ENCODE measurements around the gene TTLL11.

TTLL11 gene

GRCh38 chr9:122033775-122034373, 59.2 kb downstream of the TTLL11 start:
- no peaks in the 10 kb centered on the region for H3K9me3 ChIP-seq (ENCODE audit: control insufficient read depth, insufficient read depth, low read length)
- H3K79me2 ChIP-seq (ENCODE audit: control insufficient read depth, low read length) = no peaks in the 10 kb centered on the region
- H3K4me2 ChIP-seq (ENCODE audit: low read length) = no peak overlapping the region
- H3K4me3 ChIP-seq (ENCODE audit: low read length) = no peak overlapping the region
- TF ChIP-seq CTCF (IDR thresholded peaks at IDR 0.05; ENCODE audit: low read depth, low read length, poor library complexity, severe bottlenecking) (no peak), EZH2phosphoT487 (IDR thresholded peaks at IDR 0.05; ENCODE audit: borderline replicate concordance, low read length) (no peak)
- H3K36me3 ChIP-seq (ENCODE audit: control insufficient read depth, low read length) = no peaks in the 10 kb centered on the region; the same call in 1 of the 2 replicates
- H3K9me2 ChIP-seq (replicated peaks; ENCODE audit: control insufficient read depth, low read length) = no peaks in the 10 kb centered on the region
- H4K20me1 ChIP-seq (ENCODE audit: control insufficient read depth, insufficient read depth, low read depth, low read length) = no peaks in the 10 kb centered on the region
- H3K27ac ChIP-seq (ENCODE audit: low read depth, low read length) = no peak overlapping the region
- H3F3A ChIP-seq (ENCODE audit: control insufficient read depth, insufficient read depth) = no peaks in the 10 kb centered on the region
- H3K4me1 ChIP-seq (ENCODE audit: control insufficient read depth, low read length) = no peaks in the 10 kb centered on the region
- H3K27me3 ChIP-seq (ENCODE audit: control insufficient read depth, low read length) = no peaks in the 10 kb centered on the region

GRCh38 chr9:122032346-122032745, 60.8 kb downstream of the TTLL11 start:
- Histone ChIP-seq H3K9me3 (ENCODE audit: control insufficient read depth, insufficient read depth, low read length) (no peaks in the 10 kb centered on the region), H4K20me1 (ENCODE audit: control insufficient read depth, insufficient read depth, low read depth, low read length) (no peaks in the 10 kb centered on the region), H3K4me3 (ENCODE audit: low read length) (no peak overlapping the region), H3K4me2 (ENCODE audit: low read length) (no peak overlapping the region), H3K9me2 (replicated peaks; ENCODE audit: control insufficient read depth, low read length) (no peaks in the 10 kb centered on the region), H3K4me1 (ENCODE audit: control insufficient read depth, low read length) (no peaks in the 10 kb centered on the region), H3K27ac (ENCODE audit: low read depth, low read length) (no peak overlapping the region), H3F3A (ENCODE audit: control insufficient read depth, insufficient read depth) (no peaks in the 10 kb centered on the region), H3K27me3 (ENCODE audit: control insufficient read depth, low read length) (no peaks in the 10 kb centered on the region), H3K79me2 (ENCODE audit: control insufficient read depth, low read length) (no peaks in the 10 kb centered on the region), H3K36me3 (ENCODE audit: control insufficient read depth, low read length) (no peaks in the 10 kb centered on the region)
- TF ChIP-seq CTCF (IDR thresholded peaks at IDR 0.05; ENCODE audit: low read depth, low read length, poor library complexity, severe bottlenecking) (no peak), EZH2phosphoT487 (IDR thresholded peaks at IDR 0.05; ENCODE audit: borderline replicate concordance, low read length) (no peak)

GRCh38 chr9:122031776-122032175, 61.3 kb downstream of the TTLL11 start:
- Histone ChIP-seq H3K36me3 (ENCODE audit: control insufficient read depth, low read length) (no peaks in the 10 kb centered on the region), H3F3A (ENCODE audit: control insufficient read depth, insufficient read depth) (no peaks in the 10 kb centered on the region), H3K9me3 (ENCODE audit: control insufficient read depth, insufficient read depth, low read length) (no peaks in the 10 kb centered on the region), H4K20me1 (ENCODE audit: control insufficient read depth, insufficient read depth, low read depth, low read length) (no peaks in the 10 kb centered on the region), H3K27ac (ENCODE audit: low read depth, low read length) (no peak overlapping the region), H3K79me2 (ENCODE audit: control insufficient read depth, low read length) (no peaks in the 10 kb centered on the region), H3K27me3 (ENCODE audit: control insufficient read depth, low read length) (no peaks in the 10 kb centered on the region), H3K4me2 (ENCODE audit: low read length) (no peak overlapping the region), H3K4me3 (ENCODE audit: low read length) (no peak overlapping the region), H3K9me2 (replicated peaks; ENCODE audit: control insufficient read depth, low read length) (no peaks in the 10 kb centered on the region), H3K4me1 (ENCODE audit: control insufficient read depth, low read length) (no peaks in the 10 kb centered on the region)
- TF ChIP-seq CTCF (IDR thresholded peaks at IDR 0.05; ENCODE audit: low read depth, low read length, poor library complexity, severe bottlenecking) (no peak), EZH2phosphoT487 (IDR thresholded peaks at IDR 0.05; ENCODE audit: borderline replicate concordance, low read length) (no peak)

All from DOHH2 (cell line).